CD1c-positive myeloid dendritic cell (primary cell): ENCODE measurements around the gene DLGAP1.

Experiments used
- DNase-seq: peaks from one replicate; pipeline ENCODE4 v3.0.0-alpha.2; 2016; ENCODE audit errors: extremely low spot score

Gene DLGAP1

GRCh38 chr18:3775996-3776395 lies 679.1 kb downstream of the DLGAP1 start:
- no peak for DNase-seq

GRCh38 chr18:3773303-3773702 lies 681.8 kb downstream of the DLGAP1 start:
- no peak for DNase-seq

GRCh38 chr18:3771121-3771971 lies 683.8 kb downstream of the DLGAP1 start:
- DNase-seq = peak; percentile 90

- no peak for DNase-seq
Measured at GRCh38 chr18:3761266-3761665, 693.8 kb downstream of the DLGAP1 start.

- DNase-seq = peak; percentile 23
Measured at GRCh38 chr18:3760741-3761140, 694.4 kb downstream of the DLGAP1 start.

GRCh38 chr18:3759099-3759498 lies 696.0 kb downstream of the DLGAP1 start:
- no peak for DNase-seq

- DNase-seq = peak; percentile 53
Measured at GRCh38 chr18:3758531-3758930, 696.6 kb downstream of the DLGAP1 start.

- no peak for DNase-seq
Measured at GRCh38 chr18:3757361-3757760, 697.7 kb downstream of the DLGAP1 start.

- no peak for DNase-seq
Measured at GRCh38 chr18:3753106-3753505, 702.0 kb downstream of the DLGAP1 start.

GRCh38 chr18:3748086-3748485 lies 707.0 kb downstream of the DLGAP1 start:
- DNase-seq = peak; percentile 60

- peak; percentile 97 for DNase-seq
Measured at GRCh38 chr18:3747176-3747973, 707.7 kb downstream of the DLGAP1 start.

GRCh38 chr18:3742541-3742940 lies 712.6 kb downstream of the DLGAP1 start:
- DNase-seq = no peak

- no peak for DNase-seq
Measured at GRCh38 chr18:3741333-3741732, 713.8 kb downstream of the DLGAP1 start.

- no peak for DNase-seq
Measured at GRCh38 chr18:3728704-3729437, 726.2 kb downstream of the DLGAP1 start.

GRCh38 chr18:3727274-3727673 lies 727.8 kb downstream of the DLGAP1 start:
- no peak for DNase-seq

GRCh38 chr18:3726238-3726951 lies 728.7 kb downstream of the DLGAP1 start:
- peak; percentile 57 for DNase-seq

- peak; percentile 73 for DNase-seq
Measured at GRCh38 chr18:3725115-3725514, 730.0 kb downstream of the DLGAP1 start.

- no peak for DNase-seq
Measured at GRCh38 chr18:3723554-3723953, 731.6 kb downstream of the DLGAP1 start.

- DNase-seq = no peak
Measured at GRCh38 chr18:3722649-3723433, 732.3 kb downstream of the DLGAP1 start.

GRCh38 chr18:3721771-3722648 lies 733.1 kb downstream of the DLGAP1 start:
- DNase-seq = peak; percentile 86
